Peyer's patch (tissue), 4 donors: ENCODE data around the gene OCA2. TPM values are rescaled to one million over a fixed set of nuclear protein-coding genes. Genes with fewer than 3 reads are reported as not detected.

Experiments
- DNase-seq, 3 donors: peaks; one replicate each; pipeline ENCODE4 v3.0.0-alpha.2; 2017 to 2019
- H3K27ac ChIP-seq, 4 donors: fragments of 200-600 bp; sonication (generic); one replicate each; pipeline ENCODE4 v1.5.1; 2016 to 2019
- H3K27me3 ChIP-seq, 2 donors: fragments of 200-600 bp; sonication (generic); one replicate each; pipeline ENCODE4 v1.5.1; 2019
- H3K36me3 ChIP-seq, 3 donors: fragments of 200-600 bp; sonication (generic); one replicate each; pipeline ENCODE4 v1.5.1; 2016 to 2019
- H3K4me1 ChIP-seq, 4 donors: fragments of 200-600 bp; sonication (generic); one replicate each; pipeline ENCODE4 v1.5.1; 2016 to 2019
- H3K4me3 ChIP-seq, 4 donors: fragments of 200-600 bp; sonication (generic); 1 replicate in 3 of 4; 2 replicates in 1 of 4; pipeline ENCODE4 v1.5.1; 2016 to 2019; ENCODE audit warnings: mild to moderate bottlenecking in 1 of 4
- H3K9me3 ChIP-seq, 4 donors: fragments of 200-600 bp; sonication (generic); one replicate each; pipeline ENCODE4 v1.5.1; 2016 to 2019; ENCODE audit warnings: mild to moderate bottlenecking in 1 of 4
- CTCF ChIP-seq, 6 experiments: fragments of 450-650 bp in 4 of 6; fragments of 200-600 bp in 2 of 6; sonication (generic) in 1 of 6; IDR thresholded peaks; one replicate each; pipeline ENCODE4 v1.5.1; 2017 to 2019; ENCODE audit warnings: antibody characterized with exemption in 6 of 6, mild to moderate bottlenecking in 3 of 6, moderate library complexity in 1 of 6
- POLR2A ChIP-seq, 2 donors: fragments of 450-650 bp; IDR thresholded peaks; one replicate each; pipeline ENCODE4 v1.5.1; 2017; ENCODE audit warnings: antibody characterized with exemption in 2 of 2, mild to moderate bottlenecking in 2 of 2, moderate library complexity in 2 of 2
- total RNA-seq, 4 donors: library from RNA; depleted of rRNA; stranded (reverse); fragments of >200 nt; gene quantifications; one replicate each; pipeline ENCODE4 v1.1.0, GENCODE V29; 2016

The OCA2 gene
- total RNA-seq, 4 donors from 2014 or later = 1.4 to 3.0 TPM; not detected in 2

DNA sequence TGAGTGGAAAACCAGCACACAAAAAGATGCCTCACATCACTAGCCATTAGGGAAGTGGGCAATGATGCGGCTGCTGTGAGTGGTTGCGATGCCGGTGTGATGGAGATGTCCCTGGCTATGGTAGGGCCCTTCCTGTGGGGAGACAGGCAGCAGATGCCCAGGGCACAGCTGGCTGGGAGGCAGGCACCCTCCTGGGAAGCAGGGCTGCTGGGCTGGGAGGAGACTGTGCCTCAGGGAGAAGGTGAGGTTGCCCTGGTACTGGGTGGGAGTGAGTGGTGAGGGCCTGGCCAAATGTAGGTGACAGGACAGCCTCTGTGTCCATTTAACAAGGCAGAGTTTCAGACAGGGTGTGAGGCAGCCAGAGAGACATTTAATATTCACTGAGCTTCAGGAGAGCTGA, 335.6 kb downstream of the OCA2 start:
- Histone ChIP-seq H3K27me3 (no peaks in the 10 kb centered on the region), H3K27ac (no peak overlapping the region), H3K9me3 (no peaks in the 10 kb centered on the region), H3K4me1 (no peaks in the 10 kb centered on the region), H3K4me3 (no peak overlapping the region), H3K36me3 (no peaks in the 10 kb centered on the region)
- DNase-seq = no peak
- TF ChIP-seq CTCF (IDR thresholded peaks at IDR 0.05) = no peak
- TF ChIP-seq POLR2A (IDR thresholded peaks at IDR 0.05) = no peak

- TF ChIP-seq CTCF (IDR thresholded peaks at IDR 0.05) (no peak), POLR2A (IDR thresholded peaks at IDR 0.05) (no peak)
- no peak overlapping the region for H3K4me3 ChIP-seq
- no peak for DNase-seq
- no peak overlapping the region for H3K27ac ChIP-seq
- no peaks in the 10 kb centered on the region for H3K4me1 ChIP-seq
- no peaks in the 10 kb centered on the region for H3K27me3 ChIP-seq
- H3K9me3 ChIP-seq = no peaks in the 10 kb centered on the region
- no peaks in the 10 kb centered on the region for H3K36me3 ChIP-seq
These were observed 336.6 kb downstream of the OCA2 start for GRCh38 chr15:27762471-27762870.

DNA sequence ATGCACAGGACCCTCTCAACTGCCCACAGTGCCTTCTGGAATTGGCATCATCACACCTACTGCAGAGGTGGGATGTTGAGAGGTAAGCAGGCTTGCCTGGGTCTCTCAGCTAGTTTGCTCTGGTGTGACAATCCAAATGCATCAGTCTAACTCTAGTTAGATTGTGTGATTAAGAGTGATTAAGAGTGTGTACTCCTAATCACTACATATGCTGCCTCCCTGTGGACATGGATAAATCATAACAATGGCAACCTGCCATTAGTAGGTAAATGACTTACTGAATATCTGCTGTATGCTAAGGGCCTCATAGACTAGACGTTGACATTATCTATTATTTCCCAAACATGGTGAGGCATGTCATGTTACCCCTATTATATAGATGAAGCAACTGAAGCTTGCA, 342.1 kb downstream of the OCA2 start:
- Histone ChIP-seq H3K27ac (no peak overlapping the region), H3K27me3 (no peaks in the 10 kb centered on the region), H3K4me3 (no peak overlapping the region), H3K9me3 (peaks cover 0 to 7% (median 0%) of the 10 kb centered on the region in 4 donors), H3K36me3 (no peaks in the 10 kb centered on the region), H3K4me1 (no peaks in the 10 kb centered on the region)
- DNase-seq = no peak
- no peak for TF ChIP-seq CTCF (IDR thresholded peaks at IDR 0.05)
- TF ChIP-seq POLR2A (IDR thresholded peaks at IDR 0.05) = no peak

GRCh38 chr15:27752691-27753090, 346.4 kb downstream of the OCA2 start:
- DNase-seq = no peak
- TF ChIP-seq CTCF (IDR thresholded peaks at IDR 0.05) (no peak), POLR2A (IDR thresholded peaks at IDR 0.05) (no peak)
- Histone ChIP-seq H3K27me3 (no peaks in the 10 kb centered on the region), H3K4me3 (no peak overlapping the region), H3K27ac (no peak overlapping the region), H3K4me1 (no peaks in the 10 kb centered on the region), H3K36me3 (no peaks in the 10 kb centered on the region), H3K9me3 (peaks cover 0 to 7% (median 0%) of the 10 kb centered on the region in 4 donors)

GRCh38 chr15:27747997-27748396, 351.1 kb downstream of the OCA2 start:
- H3K27ac ChIP-seq = no peak overlapping the region
- H3K4me1 ChIP-seq = no peaks in the 10 kb centered on the region
- H3K9me3 ChIP-seq = no peaks in the 10 kb centered on the region
- no peaks in the 10 kb centered on the region for H3K27me3 ChIP-seq
- TF ChIP-seq CTCF (IDR thresholded peaks at IDR 0.05) (no peak), POLR2A (IDR thresholded peaks at IDR 0.05) (no peak)
- H3K36me3 ChIP-seq = no peaks in the 10 kb centered on the region
- no peak for DNase-seq
- H3K4me3 ChIP-seq = no peak overlapping the region

DNA sequence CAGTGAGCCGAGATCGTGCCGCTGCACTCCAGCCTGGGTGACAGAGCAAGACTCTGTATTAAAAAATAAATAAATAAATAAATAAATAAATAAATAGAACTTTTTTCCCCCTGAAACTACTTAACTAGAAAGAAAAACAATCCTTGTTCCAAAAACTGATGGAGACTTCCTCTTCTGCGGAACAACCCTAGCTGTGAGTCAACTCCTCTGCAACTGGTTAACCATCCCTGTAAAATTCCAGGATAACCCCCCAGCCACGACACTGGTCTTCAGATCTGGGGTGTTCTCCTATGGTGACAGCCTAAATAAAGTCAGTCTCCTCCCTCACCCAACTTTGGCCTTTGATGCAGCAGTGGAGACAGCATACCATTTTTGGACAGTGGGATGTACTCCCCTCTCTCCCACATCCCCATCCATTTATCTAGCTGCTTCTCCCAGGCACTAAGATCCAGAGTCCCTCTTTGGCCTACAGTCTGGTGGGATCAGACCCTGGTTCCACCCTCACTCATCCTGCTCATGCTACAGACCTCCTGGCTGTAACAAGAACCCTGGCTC, 352.6 kb downstream of the OCA2 start:
- no peak for TF ChIP-seq POLR2A (IDR thresholded peaks at IDR 0.05)
- TF ChIP-seq CTCF (IDR thresholded peaks at IDR 0.05) = no peak
- no peak for DNase-seq

More for the DNA sequence above, 352.6 kb downstream of the OCA2 start:
- Histone ChIP-seq H3K9me3 (no peaks in the 10 kb centered on the region), H3K27ac (no peak overlapping the region), H3K4me3 (no peak overlapping the region), H3K36me3 (no peaks in the 10 kb centered on the region), H3K27me3 (no peaks in the 10 kb centered on the region), H3K4me1 (no peaks in the 10 kb centered on the region)
